A549 (cell line): Measurements from ENCODE around the gene CETP. TPM values are rescaled to one million over a fixed set of nuclear protein-coding genes. Genes with fewer than 3 reads are reported as not detected.

Experiments used
- ATAC-seq, 2 experiments: fragments of 200-7000 bp in 1 of 2; fragments of >200 bp in 1 of 2; cut with Nextera tagmentation in 1 of 2; cut with Tn5 transposase in 1 of 2; 3 replicates each; pipeline versions ENCODE4 v1.8.0 to v1.9.1; 2018 to 2020; ENCODE audit warnings: mild to moderate bottlenecking in 1 of 2, moderate library complexity in 1 of 2
- CTCF ChIA-PET: fragments of 300-600 bp; sonication (Branson Sonifier 250); formaldehyde crosslinking; extraction: SDS; loops from one replicate; lab custom pipeline; 2021; ENCODE audit warnings: antibody characterized with exemption, inconsistent platforms; lab: Yijun Ruan, JAX
- POLR2A ChIA-PET: fragments of 350-600 bp; formaldehyde crosslinking; extraction: SDS; loops from one replicate; lab custom pipeline; 2021; ENCODE audit warnings: antibody characterized with exemption, inconsistent platforms; lab: Yijun Ruan, JAX
- DNase-seq, 2 experiments: peaks; one replicate each; pipeline versions ENCODE4 v3.0.0 to v3.0.0-alpha.2; 2011 to 2016; ENCODE audit warnings: low read depth in 1 of 2, low spot score in 1 of 2
- FAIRE-seq: peaks from 2 replicates; lab custom pipeline; 2011; peaks lifted over from hg19 to GRCh38; lab: Jason Lieb, UNC
- H3K27ac ChIP-seq, 2 experiments: fragments of >200 bp; sonication (Bioruptor Twin); formaldehyde crosslinking; 3 replicates each; pipeline ENCODE4 v1.5.1; 2016 to 2017
- H3K4me1 ChIP-seq: fragments of >200 bp; sonication (Bioruptor Twin); formaldehyde crosslinking; 3 replicates; pipeline ENCODE4 v1.6.1; 2016
- H3K4me2 ChIP-seq: fragments of >200 bp; sonication (Bioruptor Twin); formaldehyde crosslinking; 3 replicates; pipeline ENCODE4 v1.6.1; 2016
- H3K4me3 ChIP-seq: fragments of >200 bp; sonication (Bioruptor Twin); formaldehyde crosslinking; 3 replicates; pipeline ENCODE4 v1.5.1; 2016
- H3K9me3 ChIP-seq: fragments of >200 bp; sonication (Bioruptor Twin); formaldehyde crosslinking; 3 replicates; pipeline ENCODE4 v1.6.1; 2016
- BHLHE40 ChIP-seq: IDR thresholded peaks from 2 replicates; pipeline ENCODE4 v1.6.1; 2012; ENCODE audit warnings: low read depth, low read length, inconsistent platforms
- CBX8 ChIP-seq: fragments of 200-600 bp; sonication (generic); IDR thresholded peaks from 2 replicates; pipeline ENCODE4 v1.6.1; 2016
- EHF ChIP-seq: fragments of 250-450 bp; sonication (Bioruptor Pico); IDR thresholded peaks from 2 replicates; pipeline ENCODE4 v1.5.0; 2020; ENCODE audit warnings: mild to moderate bottlenecking
- EHMT2 ChIP-seq: fragments of 200-600 bp; sonication (generic); IDR thresholded peaks from 2 replicates; pipeline ENCODE4 v1.6.1; 2016; ENCODE audit warnings: antibody characterized with exemption, low read depth, mild to moderate bottlenecking, moderate library complexity
- FOSB ChIP-seq: fragments of 250-450 bp; sonication (Bioruptor Pico); IDR thresholded peaks from 2 replicates; pipeline ENCODE4 v1.5.0; 2020; ENCODE audit warnings: mild to moderate bottlenecking, moderate library complexity
- FOSL2 ChIP-seq, 2 experiments: fragments of 450-650 bp in 1 of 2; fragments of >200 bp in 1 of 2; sonication (Bioruptor Twin) in 1 of 2; formaldehyde crosslinking; IDR thresholded peaks; 2 replicates each; pipeline versions ENCODE4 v1.5.0 to v1.6.1; 2016 to 2020; ENCODE audit warnings: mild to moderate bottlenecking in 1 of 2, moderate library complexity in 1 of 2
- FOXS1 ChIP-seq: fragments of 250-450 bp; sonication (Bioruptor Pico); IDR thresholded peaks from 2 replicates; pipeline ENCODE4 v1.5.0; 2020; ENCODE audit warnings: mild to moderate bottlenecking, moderate library complexity
- GATA3 ChIP-seq: IDR thresholded peaks from 2 replicates; pipeline ENCODE4 v1.6.1; 2012; ENCODE audit warnings: borderline replicate concordance
- HDAC2 ChIP-seq: fragments of 200-600 bp; sonication (generic); IDR thresholded peaks from 2 replicates; pipeline ENCODE4 v1.6.1; 2016
- HOXB13 ChIP-seq: fragments of 250-450 bp; sonication (Bioruptor Pico); IDR thresholded peaks from 2 replicates; pipeline ENCODE4 v1.5.0; 2020; ENCODE audit warnings: low read depth, mild to moderate bottlenecking, moderate library complexity
- HOXB5 ChIP-seq: fragments of 250-450 bp; sonication (Bioruptor Pico); IDR thresholded peaks from 2 replicates; pipeline ENCODE4 v1.5.0; 2020; ENCODE audit warnings: mild to moderate bottlenecking, moderate library complexity
- JUNB ChIP-seq: fragments of >200 bp; sonication (Bioruptor Twin); formaldehyde crosslinking; IDR thresholded peaks from 2 replicates; pipeline ENCODE4 v1.6.1; 2016
- KDM5A ChIP-seq: fragments of 200-600 bp; sonication (generic); IDR thresholded peaks from 2 replicates; pipeline ENCODE4 v1.6.1; 2016; ENCODE audit warnings: antibody characterized with exemption, mild to moderate bottlenecking
- MAFK ChIP-seq: fragments of 450-650 bp; IDR thresholded peaks from 2 replicates; pipeline ENCODE4 v1.6.1; 2014; ENCODE audit not compliant: partially characterized antibody
- MAZ ChIP-seq: fragments of 150-350 bp; IDR thresholded peaks from 2 replicates; pipeline ENCODE4 v1.6.1; 2014; ENCODE audit warnings: antibody characterized with exemption, low read depth, low read length, borderline replicate concordance
- RAD21 ChIP-seq, 2 experiments: fragments of >200 bp in 1 of 2; sonication (Bioruptor Twin) in 1 of 2; formaldehyde crosslinking in 1 of 2; IDR thresholded peaks in 1 of 2; conservative IDR thresholded peaks in 1 of 2; 2 replicates in 1 of 2; 3 replicates in 1 of 2; pipeline ENCODE4 v1.6.1; 2012 to 2018; ENCODE audit warnings: inconsistent platforms in 1 of 2
- TFCP2L1 ChIP-seq: fragments of 250-450 bp; sonication (Bioruptor Pico); IDR thresholded peaks from 2 replicates; pipeline ENCODE4 v1.5.0; 2021; ENCODE audit warnings: mild to moderate bottlenecking
- TP53 ChIP-seq: fragments of 250-450 bp; sonication (Bioruptor Pico); IDR thresholded peaks from 2 replicates; pipeline ENCODE4 v1.5.0; 2021; ENCODE audit warnings: mild to moderate bottlenecking, moderate library complexity
- ZC3H11A ChIP-seq: fragments of 450-650 bp; IDR thresholded peaks from 2 replicates; pipeline ENCODE4 v1.6.1; 2014; ENCODE audit warnings: antibody characterized with exemption, mild to moderate bottlenecking
- ZSCAN20 ChIP-seq: fragments of 250-450 bp; sonication (Bioruptor Pico); IDR thresholded peaks from 2 replicates; pipeline ENCODE4 v1.8.0; 2022; ENCODE audit warnings: mild to moderate bottlenecking, moderate library complexity
- WGBS: methylation state at CpG from one replicate; pipeline ENCODE4 v1.1.6; 2017; ENCODE audit errors: missing lambda C conversion rate; 5-methylcytosine and 5-hydroxymethylcytosine counted together
- polyA plus RNA-seq, 4 experiments: library from polyadenylated mRNA; depleted of rRNA in 3 of 4; stranded (reverse); fragments of >200 nt; fragmentation: RNase III in 1 of 4; extraction: RNeasy Plus Mini Kit Qiagen cat#74134 plus additional on column Dnase treatment in 1 of 4; gene quantifications; 2 replicates in 3 of 4; 3 replicates in 1 of 4; pipeline ENCODE4 v1.2.3, GENCODE V29; 2011 to 2017
- TF ChIP-seq, protein P1 (sequence below): IDR thresholded peaks from 2 replicates; pipeline ENCODE4 v1.6.1; 2012
- TF ChIP-seq, protein P2 (sequence below): fragments of 450-650 bp; IDR thresholded peaks from 2 replicates; pipeline ENCODE4 v1.6.1; 2014; ENCODE audit warnings: antibody characterized with exemption
- TF ChIP-seq, protein P3 (sequence below): fragments of 250-450 bp; sonication (Bioruptor Pico); IDR thresholded peaks from 2 replicates; pipeline ENCODE4 v1.5.0; 2021; ENCODE audit warnings: mild to moderate bottlenecking, moderate library complexity, borderline replicate concordance

Gene CETP
- polyA plus RNA-seq, 2 of the 4 experiments (the other 2 are of a cell fraction), result not detected

GRCh38 chr16:56930486-56931270 lies 31.1 kb upstream of the CETP start (continued):
- no peak for TF ChIP-seq RAD21 (conservative IDR thresholded peaks at IDR 0.05 in 1 of 2, IDR thresholded peaks at IDR 0.05 in 1 of 2)

- H3K4me3 ChIP-seq, result peak overlapping the region; percentile 99
- peak overlapping the region; percentile 83 for H3K4me2 ChIP-seq
- no peak for TF ChIP-seq BHLHE40
- TF ChIP-seq JUNB, result no peak
- no peak for TF ChIP-seq MAZ
- TF ChIP-seq, protein P1, sequence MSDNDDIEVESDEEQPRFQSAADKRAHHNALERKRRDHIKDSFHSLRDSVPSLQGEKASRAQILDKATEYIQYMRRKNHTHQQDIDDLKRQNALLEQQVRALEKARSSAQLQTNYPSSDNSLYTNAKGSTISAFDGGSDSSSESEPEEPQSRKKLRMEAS, result no peak
- TF ChIP-seq, protein P2, sequence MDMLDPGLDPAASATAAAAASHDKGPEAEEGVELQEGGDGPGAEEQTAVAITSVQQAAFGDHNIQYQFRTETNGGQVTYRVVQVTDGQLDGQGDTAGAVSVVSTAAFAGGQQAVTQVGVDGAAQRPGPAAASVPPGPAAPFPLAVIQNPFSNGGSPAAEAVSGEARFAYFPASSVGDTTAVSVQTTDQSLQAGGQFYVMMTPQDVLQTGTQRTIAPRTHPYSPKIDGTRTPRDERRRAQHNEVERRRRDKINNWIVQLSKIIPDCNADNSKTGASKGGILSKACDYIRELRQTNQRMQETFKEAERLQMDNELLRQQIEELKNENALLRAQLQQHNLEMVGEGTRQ, result no peak
- no peak for TF ChIP-seq GATA3
- no peak for TF ChIP-seq FOSL2 (IDR thresholded peaks at IDR 0.05)
- TF ChIP-seq FOSL2 (CRISPR knock-in tag; IDR thresholded peaks at IDR 0.05), result no peak
- TF ChIP-seq FOXS1 (CRISPR knock-in tag), result no peak
- TF ChIP-seq HOXB5 (CRISPR knock-in tag), result peak; percentile 85
- TF ChIP-seq, protein P3, sequence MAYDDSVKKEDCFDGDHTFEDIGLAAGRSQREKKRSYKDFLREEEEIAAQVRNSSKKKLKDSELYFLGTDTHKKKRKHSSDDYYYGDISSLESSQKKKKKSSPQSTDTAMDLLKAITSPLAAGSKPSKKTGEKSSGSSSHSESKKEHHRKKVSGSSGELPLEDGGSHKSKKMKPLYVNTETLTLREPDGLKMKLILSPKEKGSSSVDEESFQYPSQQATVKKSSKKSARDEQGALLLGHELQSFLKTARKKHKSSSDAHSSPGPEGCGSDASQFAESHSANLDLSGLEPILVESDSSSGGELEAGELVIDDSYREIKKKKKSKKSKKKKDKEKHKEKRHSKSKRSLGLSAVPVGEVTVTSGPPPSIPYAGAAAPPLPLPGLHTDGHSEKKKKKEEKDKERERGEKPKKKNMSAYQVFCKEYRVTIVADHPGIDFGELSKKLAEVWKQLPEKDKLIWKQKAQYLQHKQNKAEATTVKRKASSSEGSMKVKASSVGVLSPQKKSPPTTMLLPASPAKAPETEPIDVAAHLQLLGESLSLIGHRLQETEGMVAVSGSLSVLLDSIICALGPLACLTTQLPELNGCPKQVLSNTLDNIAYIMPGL (CRISPR knock-in tag), result peak; percentile 71
- TF ChIP-seq EHF (CRISPR knock-in tag), result peak; percentile 60; the same call in 1 of the 2 replicates
- TF ChIP-seq FOSB (CRISPR knock-in tag), result no peak
- no peak for TF ChIP-seq CBX8
- TF ChIP-seq ZC3H11A, result no peak
- no peak for TF ChIP-seq KDM5A
- peak; percentile 91 for TF ChIP-seq HOXB13
- 0 out of 2 replicates have a peak, but pooled peaks have one; percentile 30 for TF ChIP-seq ZSCAN20
- no peak for TF ChIP-seq EHMT2
- peak; percentile 77; the same call in 1 of the 2 replicates for TF ChIP-seq TP53 (CRISPR knock-in tag)
- no peak for TF ChIP-seq MAFK
- no peak for TF ChIP-seq HDAC2
- TF ChIP-seq TFCP2L1 (CRISPR knock-in tag), result no peak
- FAIRE-seq, result no peak
- CTCF ChIA-PET, result interaction anchor here (0.6 to 1.9 kb wide), 8 partner anchors 14 to 291 kb away, joined by 3 to 5 read pairs (median 3); no protein-coding TSS in a partner anchor
- no peak for DNase-seq
- peaks cover 35% of the 10 kb centered on the region for H3K4me1 ChIP-seq
- WGBS, result 45% methylated on average over 20 of the region's 25 CpGs
- peak overlapping the region; percentile 94 to 95 for H3K27ac ChIP-seq
- POLR2A ChIA-PET, result interaction anchor here (0.6 to 1.7 kb wide), 16 partner anchors 8 to 255 kb away, joined by 3 to 26 read pairs (median 4); partner anchors contain the start of genes NUP93, PSME3IP1 and RSPRY1
- ATAC-seq, result peak in 1 of 2 experiments; percentile 16; a peak in 3 of 6 replicates
- H3K9me3 ChIP-seq, result no peaks in the 10 kb centered on the region
These were observed 30.4 kb upstream of the CETP start for GRCh38 chr16:56931271-56931891.
